OCI-LY3 (cell line): Measurements from ENCODE around the gene SRPK3.

Source experiments
- H2AFZ ChIP-seq: fragments of 200-600, 300-600 bp; shearing (Covaris generic); 2 replicates; pipeline ENCODE4 v1.6.0; 2014; ENCODE audit warnings: antibody characterized with exemption, low read depth, low read length
- H3K27ac ChIP-seq: fragments of 200-600, 300-600 bp; sonication (generic); 2 replicates; pipeline ENCODE4 v1.5.1; 2014; ENCODE audit warnings: mild to moderate bottlenecking, low read length, moderate library complexity, mixed read lengths
- H3K27me3 ChIP-seq: fragments of 200-600, 300-600 bp; sonication (generic); 2 replicates; pipeline ENCODE4 v1.6.1; 2014; ENCODE audit warnings: low read depth, low read length, mixed read lengths
- H3K36me3 ChIP-seq: fragments of 200-600, 300-600 bp; sonication (generic); replicated peaks from 2 replicates; pipeline ENCODE3; 2014; ENCODE audit warnings: low read depth, low read length, mixed read lengths
- H3K4me1 ChIP-seq: fragments of 300-600, 200-600 bp; sonication (generic); 2 replicates; pipeline ENCODE4 v1.6.1; 2014; ENCODE audit warnings: low read length, mixed read lengths
- H3K4me2 ChIP-seq: fragments of 200-600, 300-600 bp; sonication (generic); 2 replicates; pipeline ENCODE4 v1.6.1; 2014; ENCODE audit warnings: low read length, mixed read lengths
- H3K4me3 ChIP-seq: fragments of 300-600, 200-600 bp; sonication (generic); 2 replicates; pipeline ENCODE4 v1.5.1; 2014; ENCODE audit warnings: antibody characterized with exemption, mild to moderate bottlenecking, low read length, moderate library complexity
- H3K79me2 ChIP-seq: fragments of 300-600, 200-600 bp; shearing (Covaris generic); 2 replicates; pipeline ENCODE4 v1.6.1; 2014; ENCODE audit warnings: mild to moderate bottlenecking, low read length, mixed read lengths
- H3K9ac ChIP-seq: fragments of 300-600, 200-600 bp; shearing (Covaris generic); 2 replicates; pipeline ENCODE4 v1.6.0; 2014; ENCODE audit warnings: mild to moderate bottlenecking, low read length, moderate library complexity
- H3K9me3 ChIP-seq: fragments of 200-600, 300-600 bp; shearing (Covaris generic); 2 replicates; pipeline ENCODE4 v1.6.1; 2014; ENCODE audit warnings: low read length, mixed read lengths; ENCODE audit not compliant: insufficient read depth
- H4K20me1 ChIP-seq: fragments of 200-600, 300-600 bp; sonication (generic); 2 replicates; pipeline ENCODE4 v1.6.1; 2016; ENCODE audit warnings: low read length, mixed read lengths; ENCODE audit not compliant: insufficient read depth
- CTCF ChIP-seq: fragments of 200-600, 300-600 bp; sonication (generic); IDR thresholded peaks from 2 replicates; pipeline ENCODE4 v1.5.1; 2014; ENCODE audit warnings: antibody characterized with exemption, low read length, low read depth
- EZH2phosphoT487 ChIP-seq: fragments of 200-600 bp; shearing (Covaris generic); IDR thresholded peaks from 2 replicates; pipeline ENCODE4 v1.6.1; 2018; ENCODE audit warnings: antibody characterized with exemption, mixed run types, low read depth

SRPK3 gene

GRCh38 chrX:153784325-153784967 lies 3.6 kb downstream of the SRPK3 start:
- H3K4me1 ChIP-seq = no peaks in the 10 kb centered on the region
- H3K4me3 ChIP-seq = no peak overlapping the region
- H3K27me3 ChIP-seq = no peaks in the 10 kb centered on the region

DNA sequence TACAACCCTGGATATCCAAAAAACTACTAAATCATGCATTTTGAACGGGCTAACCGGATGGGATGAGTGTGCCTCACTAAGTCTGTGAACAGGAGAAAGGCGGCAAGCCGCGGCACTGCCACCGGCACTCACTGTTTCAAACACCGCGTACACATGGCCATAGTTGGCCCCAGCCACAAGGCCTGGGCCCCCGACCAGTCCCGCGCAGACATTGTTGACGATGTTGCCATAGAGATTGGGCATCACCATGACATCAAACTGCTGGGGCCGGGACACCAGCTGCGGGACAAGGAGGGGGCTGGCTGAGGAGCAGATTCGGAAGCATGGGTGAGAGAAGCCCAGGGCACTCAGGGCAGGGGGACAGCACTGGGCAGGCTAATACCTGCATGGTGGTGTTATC lies 5.8 kb downstream of the SRPK3 start:
- no peaks in the 10 kb centered on the region for H3K36me3 ChIP-seq
- no peak overlapping the region for H3K4me2 ChIP-seq
- H3K4me1 ChIP-seq = no peaks in the 10 kb centered on the region

More at GRCh38 chrX:153784325-153784967, 3.6 kb downstream of the SRPK3 start:
- H4K20me1 ChIP-seq = no peaks in the 10 kb centered on the region
- no peak overlapping the region for H3K4me2 ChIP-seq
- no peak overlapping the region for H3K27ac ChIP-seq
- H3K36me3 ChIP-seq = no peaks in the 10 kb centered on the region
- TF ChIP-seq CTCF = no peak
- no peak for TF ChIP-seq EZH2phosphoT487
- no peak overlapping the region for H2AFZ ChIP-seq
- no peaks in the 10 kb centered on the region for H3K79me2 ChIP-seq
- no peaks in the 10 kb centered on the region for H3K9me3 ChIP-seq
- no peak overlapping the region for H3K9ac ChIP-seq

DNA sequence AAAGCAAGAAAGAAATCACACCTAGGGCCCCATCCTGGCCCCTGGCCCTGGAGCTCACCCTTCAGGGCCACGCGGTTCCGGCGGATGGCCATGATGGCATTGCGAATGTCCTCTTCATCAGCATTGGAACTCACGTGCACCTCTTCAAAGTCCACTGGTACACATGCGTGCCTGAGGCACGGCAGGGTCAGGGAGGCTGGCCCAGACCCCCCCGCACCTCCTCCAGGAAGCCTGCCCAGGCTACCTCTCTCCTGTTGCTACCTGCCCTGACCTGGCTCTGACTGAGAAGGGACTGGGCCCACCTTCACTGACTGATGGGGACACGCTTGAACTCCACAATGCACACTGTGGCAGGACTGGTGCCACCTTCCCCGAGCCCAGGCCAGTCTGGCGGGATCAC lies 8.8 kb downstream of the SRPK3 start:
- no peaks in the 10 kb centered on the region for H3K36me3 ChIP-seq
- no peak overlapping the region for H3K27ac ChIP-seq
- no peaks in the 10 kb centered on the region for H4K20me1 ChIP-seq
- H3K27me3 ChIP-seq = no peaks in the 10 kb centered on the region
- no peak overlapping the region for H2AFZ ChIP-seq
- peaks cover 30% of the 10 kb centered on the region for H3K79me2 ChIP-seq
- H3K4me3 ChIP-seq = no peak overlapping the region
- no peaks in the 10 kb centered on the region for H3K9me3 ChIP-seq
- peaks cover 8% of the 10 kb centered on the region for H3K4me1 ChIP-seq
- H3K4me2 ChIP-seq = no peak overlapping the region
- TF ChIP-seq EZH2phosphoT487 (no peak), CTCF (no peak)
- H3K9ac ChIP-seq = no peak overlapping the region

More for the DNA sequence above, 5.8 kb downstream of the SRPK3 start:
- H3K27me3 ChIP-seq = no peaks in the 10 kb centered on the region
- no peaks in the 10 kb centered on the region for H3K9me3 ChIP-seq
- H3K9ac ChIP-seq = no peak overlapping the region
- no peak overlapping the region for H3K4me3 ChIP-seq
- no peak overlapping the region for H2AFZ ChIP-seq
- peaks cover 6% of the 10 kb centered on the region; the same call in 1 of the 2 replicates for H3K79me2 ChIP-seq
- no peaks in the 10 kb centered on the region for H4K20me1 ChIP-seq
- no peak overlapping the region for H3K27ac ChIP-seq
- TF ChIP-seq CTCF (no peak), EZH2phosphoT487 (no peak)

- Histone ChIP-seq H3K9ac (no peak overlapping the region), H4K20me1 (peaks cover 2% of the 10 kb centered on the region; the same call in 1 of the 2 replicates), H3K27me3 (no peaks in the 10 kb centered on the region), H2AFZ (no peak overlapping the region), H3K4me2 (no peak overlapping the region), H3K4me1 (peaks cover 17% of the 10 kb centered on the region), H3K27ac (no peak overlapping the region), H3K4me3 (no peak overlapping the region), H3K79me2 (peaks cover 46% of the 10 kb centered on the region), H3K36me3 (peaks cover 10% of the 10 kb centered on the region), H3K9me3 (no peaks in the 10 kb centered on the region)
- TF ChIP-seq CTCF (no peak), EZH2phosphoT487 (no peak)
Measured at GRCh38 chrX:153791104-153791852, 10.4 kb downstream of the SRPK3 start.
